GM18858 (cell line): ENCODE data around the gene EPOP.
"Not testable (repeated sequence)": the region's sequence is repeated elsewhere in the genome, so short reads cannot be mapped to it uniquely, and the experiment has no call there.

Experiments
- ATAC-seq: cut with Tn5 transposase; IDR thresholded peaks from one replicate; pipeline ENCODE4 v1.9.1; 2021; ENCODE audit not compliant: unreplicated experiment

The EPOP gene

DNA sequence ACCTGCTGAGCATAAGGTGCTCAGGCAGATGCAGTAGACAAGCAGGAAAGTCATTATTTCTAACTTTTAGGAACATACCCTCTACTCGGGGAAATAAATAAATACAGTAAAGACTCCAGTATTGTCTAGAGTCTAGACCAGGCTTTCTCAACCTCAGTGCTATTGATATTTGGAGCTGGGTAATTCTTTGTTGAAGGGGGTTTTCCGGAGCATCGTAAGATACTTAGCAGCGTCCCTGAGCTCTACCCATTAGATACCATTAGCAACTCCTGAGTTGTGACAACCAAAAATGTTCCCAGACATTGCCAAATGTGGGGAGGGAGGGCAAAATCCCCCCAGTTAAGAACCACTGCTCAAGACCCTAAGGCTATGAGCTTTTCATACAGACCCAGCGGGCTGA, 21.1 kb downstream of the EPOP start:
- ATAC-seq = no peak

DNA sequence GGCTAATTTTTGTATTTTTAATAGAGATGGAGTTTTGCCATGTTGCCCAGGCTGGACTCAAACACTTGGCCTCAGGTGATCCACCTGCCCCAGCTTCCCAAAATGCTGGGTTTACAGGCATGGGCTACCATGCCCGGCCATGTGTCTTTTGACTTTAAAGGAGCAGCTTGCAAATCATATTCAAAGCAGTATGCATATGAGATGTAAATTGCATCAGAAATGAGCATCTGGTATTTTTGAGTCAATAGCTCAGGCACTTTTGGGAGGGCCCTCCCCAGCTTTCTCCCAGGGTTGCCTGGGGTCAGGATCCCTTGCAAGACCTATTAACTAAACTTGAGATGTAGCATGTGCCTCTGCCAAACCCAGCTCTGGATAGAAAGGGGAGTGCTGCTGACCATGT, 21.5 kb downstream of the EPOP start:
- ATAC-seq = no peak

DNA sequence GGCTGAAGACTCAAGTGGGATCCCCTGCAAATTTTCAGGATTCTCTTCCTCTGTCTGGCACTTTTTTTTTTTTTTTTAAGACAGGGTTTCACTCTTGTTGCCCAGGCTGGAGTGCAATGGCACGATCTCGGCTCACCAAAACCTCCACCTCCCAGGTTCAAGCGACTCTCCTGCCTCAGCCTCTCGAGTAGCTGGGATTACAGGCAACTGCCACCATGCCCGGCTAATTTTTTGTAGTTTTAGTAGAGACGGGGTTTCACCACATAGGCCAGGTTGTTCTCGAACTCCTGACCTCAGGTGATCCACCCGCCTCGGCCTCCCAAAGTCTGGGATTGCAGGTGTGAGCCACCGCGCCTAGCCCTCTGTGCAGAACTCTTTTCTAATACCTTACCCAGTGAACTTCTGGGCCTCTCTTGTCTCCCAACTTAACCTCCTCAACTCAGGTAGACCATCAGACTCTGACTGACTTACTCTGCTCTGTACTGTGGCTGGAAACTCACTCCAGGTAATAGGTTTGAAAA, 24.0 kb downstream of the EPOP start:
- ATAC-seq = not testable (repeated sequence)

DNA sequence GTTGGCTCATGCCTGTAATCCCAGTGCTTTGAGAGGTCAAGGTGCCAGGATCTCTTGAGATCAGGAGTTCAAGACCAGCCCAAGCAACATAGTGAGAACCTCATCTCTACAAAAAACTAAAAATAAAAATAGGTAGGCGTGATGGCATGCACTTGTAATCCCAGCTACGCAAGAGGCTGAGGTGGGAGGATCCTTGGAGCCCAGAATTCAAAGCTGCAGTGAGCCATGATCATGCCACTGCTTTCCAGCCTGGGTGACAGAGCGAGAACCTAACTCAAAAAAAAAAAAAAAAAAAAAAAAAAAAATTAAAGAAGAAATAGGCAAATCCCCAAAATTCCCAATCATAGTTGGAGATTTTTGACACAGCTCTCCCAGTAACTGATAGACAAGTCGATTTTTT, 36.8 kb downstream of the EPOP start:
- no peak for ATAC-seq

DNA sequence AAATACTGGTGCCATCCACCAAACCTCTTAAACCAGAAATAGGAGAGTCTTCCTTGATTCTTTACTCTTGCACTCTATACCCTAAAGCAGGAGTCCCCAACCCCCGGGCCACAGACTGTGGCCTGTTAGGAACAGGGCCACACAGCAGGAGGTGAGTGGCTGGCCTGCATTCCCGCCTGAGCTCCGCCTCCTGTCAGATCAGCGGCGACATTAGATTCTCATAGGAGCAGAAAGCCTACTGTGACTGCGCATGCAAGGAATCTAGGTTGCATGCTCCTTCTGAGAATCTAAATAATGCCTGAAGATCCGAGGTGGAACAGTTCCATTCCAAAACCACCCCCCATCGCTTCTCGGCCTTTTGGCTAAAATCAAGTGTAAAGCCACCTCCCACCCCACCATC, 38.7 kb downstream of the EPOP start:
- no peak for ATAC-seq

DNA sequence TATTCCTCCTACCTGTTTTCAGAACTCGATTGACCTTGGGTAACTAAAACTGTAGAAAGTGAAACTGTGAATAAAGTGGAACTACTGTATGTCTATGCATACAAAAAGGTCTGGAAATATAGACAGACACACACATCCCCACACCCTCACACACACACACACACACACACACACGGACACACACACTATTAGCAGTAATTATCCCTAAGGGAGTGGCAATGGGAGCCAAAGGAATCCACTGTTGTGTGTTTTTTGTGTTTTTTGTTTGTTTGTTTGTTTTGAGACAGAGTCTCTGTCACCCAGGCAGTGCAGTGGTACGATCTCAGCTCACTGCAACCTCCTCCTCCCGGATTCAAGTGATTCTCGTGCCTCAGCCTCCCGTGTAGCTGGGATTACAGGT, 42.4 kb downstream of the EPOP start:
- no peak for ATAC-seq

DNA sequence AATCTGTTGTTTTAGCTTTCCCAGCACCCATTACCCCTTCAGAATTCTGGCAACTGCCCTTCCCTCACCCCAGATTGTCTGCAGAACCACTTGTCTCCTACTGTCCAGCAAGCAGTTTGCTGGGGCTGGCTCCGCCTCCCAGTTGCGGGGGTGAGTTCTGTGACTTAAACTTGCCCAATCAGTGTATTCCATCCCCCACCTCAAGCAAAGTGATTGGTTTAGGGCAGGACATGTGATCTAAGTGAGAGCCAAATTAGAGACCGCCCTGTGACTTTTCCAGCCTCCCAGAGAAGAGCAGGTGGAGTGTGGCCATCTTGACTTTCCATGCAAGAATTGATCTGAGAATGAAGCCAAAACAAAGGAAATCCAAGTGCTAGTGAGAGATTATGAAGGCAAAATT, 46.3 kb downstream of the EPOP start:
- ATAC-seq = no peak

DNA sequence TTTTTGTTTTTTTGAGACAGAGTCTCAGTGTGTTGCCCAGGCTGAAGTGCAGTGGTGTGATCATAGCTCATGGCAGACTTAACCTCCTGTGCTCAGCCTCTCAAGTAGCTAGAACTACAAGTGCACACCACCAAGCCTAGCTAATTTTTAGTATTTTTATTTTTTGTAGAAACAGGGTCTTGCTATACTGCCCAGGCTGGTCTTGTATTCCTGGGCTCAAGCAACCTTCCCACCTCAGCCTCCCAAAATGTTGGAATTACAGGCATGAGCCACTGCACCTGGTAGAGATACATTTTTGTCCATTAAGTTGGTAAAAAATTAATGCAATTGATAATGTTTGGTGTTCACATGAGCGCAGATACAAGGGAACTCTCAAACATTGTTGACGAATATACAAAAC, 46.8 kb downstream of the EPOP start:
- no peak for ATAC-seq

DNA sequence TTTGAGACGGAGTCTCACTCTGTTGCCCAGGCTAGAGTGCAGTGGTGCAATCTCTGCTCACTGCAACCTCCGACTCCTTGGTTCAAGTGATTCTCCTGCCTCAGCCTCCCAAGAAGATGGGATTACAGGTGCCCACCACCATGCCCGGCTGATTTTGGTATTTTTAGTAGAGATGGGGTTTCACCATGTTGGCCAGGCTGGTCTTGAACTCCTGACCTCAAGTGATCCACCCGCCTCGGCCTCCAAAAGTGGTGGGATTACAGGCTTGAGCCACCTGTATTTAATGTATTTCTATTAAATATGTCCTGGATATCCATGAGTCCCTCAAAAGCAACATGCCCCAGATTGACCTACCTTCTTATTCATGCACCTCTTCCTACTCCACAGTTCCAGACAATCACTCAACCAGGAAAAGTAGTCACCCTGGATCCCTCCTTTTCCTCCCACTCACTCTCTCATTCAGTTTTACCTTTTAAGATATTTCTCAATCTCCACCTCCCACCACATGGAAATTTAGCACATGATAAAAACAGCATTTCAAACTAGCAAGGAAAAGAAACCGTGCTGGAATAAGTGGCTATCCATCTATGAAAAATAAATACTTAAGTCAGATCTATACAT, 48.0 kb downstream of the EPOP start:
- not testable (repeated sequence) for ATAC-seq

DNA sequence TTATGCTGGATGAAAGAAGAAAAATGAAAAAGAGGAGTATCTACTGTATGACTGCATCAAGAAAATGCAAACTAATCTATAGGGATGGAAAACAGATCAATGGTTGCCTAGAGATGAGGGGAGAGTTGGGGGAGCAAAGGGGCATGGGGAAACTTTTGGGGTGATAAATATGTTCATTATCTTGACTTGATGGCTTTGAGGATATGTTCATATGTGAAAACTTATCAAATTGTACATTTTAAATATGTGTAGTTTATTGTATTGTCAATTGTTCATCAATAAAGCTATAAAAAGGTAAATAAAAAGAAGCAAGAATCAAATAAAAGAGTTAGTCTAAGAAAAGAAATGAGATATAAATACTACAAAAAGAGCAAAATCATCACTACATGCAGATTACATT, 49.3 kb downstream of the EPOP start:
- ATAC-seq = no peak

DNA sequence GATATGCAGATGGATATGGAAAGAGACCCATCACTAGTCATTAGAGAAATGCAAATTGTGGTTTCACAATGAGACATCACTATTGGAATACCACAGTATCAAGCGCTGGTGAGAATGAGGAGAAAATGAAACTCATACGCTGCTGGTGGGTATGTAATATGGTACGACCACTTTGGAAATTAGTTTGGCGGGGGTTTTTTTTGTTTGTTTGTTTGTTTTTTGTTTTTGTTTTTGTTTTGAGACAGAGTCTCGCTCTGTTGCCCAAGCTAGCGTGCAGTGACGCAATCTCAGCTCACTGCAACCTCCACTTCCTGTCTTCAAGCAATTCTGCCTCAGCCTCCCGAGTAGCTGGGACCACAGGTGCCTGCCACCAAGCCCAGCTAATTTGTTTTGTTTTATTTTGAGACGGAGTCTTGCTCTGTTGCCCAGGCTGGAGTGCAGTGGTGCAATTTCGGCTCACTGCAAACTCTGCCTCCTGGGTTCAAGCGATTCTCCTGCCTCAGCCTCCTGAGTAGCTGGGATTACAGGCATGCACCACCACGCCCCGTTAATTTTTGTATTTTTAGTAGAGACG, 49.9 kb downstream of the EPOP start:
- peak; percentile 68 for ATAC-seq
